NT2/D1 (cell line): ENCODE measurements around the gene ERI2.

ENCODE experiments used
- SUZ12 ChIP-seq: IDR thresholded peaks from 2 replicates; pipeline ENCODE4 v1.6.1; 2011; ENCODE audit not compliant: insufficient read length, insufficient read depth; ENCODE audit errors: extremely low read depth
- ZNF274 ChIP-seq: IDR thresholded peaks from 2 replicates; pipeline ENCODE4 v1.6.1; 2011; ENCODE audit warnings: mild to moderate bottlenecking, low read depth, low read length

GRCh38 chr16:20847550-20847949 is 41.3 kb upstream of the ERI2 start:
- TF ChIP-seq ZNF274 (no peak), SUZ12 (no peak)
